ENCODE data around the gene GAST.

- TF ChIP-seq CTCF (conservative IDR thresholded peaks at IDR 0.05; ENCODE audit: low read depth, low read length), result no peak
- no peak for TF ChIP-seq BHLHE40 (IDR thresholded peaks at IDR 0.05; ENCODE audit: low read depth, low read length)
- no peak for TF ChIP-seq FOS (IDR thresholded peaks at IDR 0.05; ENCODE audit: low read depth, low read length)
- TF ChIP-seq SMC3 (IDR thresholded peaks at IDR 0.05; ENCODE audit: low read depth, low read length), result no peak
These were observed 28.1 kb upstream of the GAST start for GRCh38 chr17:41684035-41684434.
